ENCODE results near the gene PORCN.

- TF ChIP-seq CTCF (IDR thresholded peaks at IDR 0.05; ENCODE audit: low read depth, low read length, missing input control), result peak; percentile 19
- TF ChIP-seq RAD21 (IDR thresholded peaks at IDR 0.05), result peak; percentile 31 to 58
- TF ChIP-seq, protein P1, sequence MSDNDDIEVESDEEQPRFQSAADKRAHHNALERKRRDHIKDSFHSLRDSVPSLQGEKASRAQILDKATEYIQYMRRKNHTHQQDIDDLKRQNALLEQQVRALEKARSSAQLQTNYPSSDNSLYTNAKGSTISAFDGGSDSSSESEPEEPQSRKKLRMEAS (IDR thresholded peaks at IDR 0.05), result no peak
- no peak for TF ChIP-seq JUND (IDR thresholded peaks at IDR 0.05)
- no peak for TF ChIP-seq YY1 (IDR thresholded peaks at IDR 0.05)
- TF ChIP-seq REST (IDR thresholded peaks at IDR 0.05), result no peak
- TF ChIP-seq NR2F2 (IDR thresholded peaks at IDR 0.05), result no peak
- TF ChIP-seq, protein P2, sequence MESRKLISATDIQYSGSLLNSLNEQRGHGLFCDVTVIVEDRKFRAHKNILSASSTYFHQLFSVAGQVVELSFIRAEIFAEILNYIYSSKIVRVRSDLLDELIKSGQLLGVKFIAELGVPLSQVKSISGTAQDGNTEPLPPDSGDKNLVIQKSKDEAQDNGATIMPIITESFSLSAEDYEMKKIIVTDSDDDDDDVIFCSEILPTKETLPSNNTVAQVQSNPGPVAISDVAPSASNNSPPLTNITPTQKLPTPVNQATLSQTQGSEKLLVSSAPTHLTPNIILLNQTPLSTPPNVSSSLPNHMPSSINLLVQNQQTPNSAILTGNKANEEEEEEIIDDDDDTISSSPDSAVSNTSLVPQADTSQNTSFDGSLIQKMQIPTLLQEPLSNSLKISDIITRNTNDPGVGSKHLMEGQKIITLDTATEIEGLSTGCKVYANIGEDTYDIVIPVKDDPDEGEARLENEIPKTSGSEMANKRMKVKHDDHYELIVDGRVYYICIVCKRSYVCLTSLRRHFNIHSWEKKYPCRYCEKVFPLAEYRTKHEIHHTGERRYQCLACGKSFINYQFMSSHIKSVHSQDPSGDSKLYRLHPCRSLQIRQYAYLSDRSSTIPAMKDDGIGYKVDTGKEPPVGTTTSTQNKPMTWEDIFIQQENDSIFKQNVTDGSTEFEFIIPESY (IDR thresholded peaks at IDR 0.05), result no peak
- TF ChIP-seq RXRA (IDR thresholded peaks at IDR 0.05), result no peak
- no peak for TF ChIP-seq EGR1 (IDR thresholded peaks at IDR 0.05; ENCODE audit: low read depth in 2 of 2)
Measured at GRCh38 chrX:48474127-48474526, 34.7 kb upstream of the PORCN start.

All from liver (tissue), 3 donors.